Upper lobe of right lung (tissue), 1 donor: ENCODE data around the gene IL12RB2. TPM values are rescaled to one million over a fixed set of nuclear protein-coding genes. Genes with fewer than 3 reads are reported as not detected.

Source experiments
- ATAC-seq: fragments of 200-7000 bp; cut with Tn5 transposase; one replicate; pipeline ENCODE4 v1.9.1; 2020; ENCODE audit warnings: mild to moderate bottlenecking, moderate library complexity
- DNase-seq: peaks from one replicate; pipeline ENCODE4 v3.0.0-alpha.2; 2020
- H3K27ac ChIP-seq: fragments of 200-600 bp; one replicate; pipeline ENCODE4 v1.8.0; 2022
- H3K27me3 ChIP-seq: fragments of 200-600 bp; one replicate; pipeline ENCODE4 v1.8.0; 2022; ENCODE audit warnings: mild to moderate bottlenecking
- H3K36me3 ChIP-seq: fragments of 200-600 bp; one replicate; pipeline ENCODE4 v1.8.0; 2022
- H3K4me1 ChIP-seq: fragments of 200-600 bp; one replicate; pipeline ENCODE4 v1.8.0; 2022
- H3K4me3 ChIP-seq: fragments of 200-600 bp; one replicate; pipeline ENCODE4 v1.8.0; 2022; ENCODE audit warnings: mild to moderate bottlenecking
- H3K9me3 ChIP-seq: fragments of 200-600 bp; one replicate; pipeline ENCODE4 v1.8.0; 2022
- CTCF ChIP-seq: fragments of 200-600 bp; IDR thresholded peaks from one replicate; pipeline ENCODE4 v1.8.0; 2022; ENCODE audit warnings: antibody characterized with exemption
- intact Hi-C: fragments of 100-400 bp; cut with DNase I; formaldehyde crosslinking; loops from one replicate; pipeline ENCODE4 v1.11.0; 2022
- total RNA-seq: library from RNA; stranded (reverse); fragmentation: NEBNext Ultra II Directional; extraction: Animal tissue kit (Norgen Biotek cat#: 25700); gene quantifications from one replicate; pipeline ENCODE4 v1.2.1, GENCODE V29; 2021
- donor health status: DM: no; HTN: yes; CAD: no; lungs with severe emphysema.

IL12RB2 gene
- total RNA-seq, 1 donor from 2014 or later: 0.87 TPM

- Histone ChIP-seq H3K27me3 (no peaks in the 10 kb centered on the region), H3K4me3 (peak overlapping the region; percentile 78), H3K9me3 (no peaks in the 10 kb centered on the region), H3K27ac (peak overlapping the region; percentile 92), H3K4me1 (peaks cover 28% of the 10 kb centered on the region), H3K36me3 (peaks cover 21% of the 10 kb centered on the region)
- intact Hi-C loops: no loop called here
- no peak for DNase-seq
- no peak for ATAC-seq
- TF ChIP-seq CTCF: no peak
Observed at GRCh38 chr1:67429011-67429527, 121.4 kb downstream of the IL12RB2 start.

- Histone ChIP-seq H3K4me1 (peaks cover 28% of the 10 kb centered on the region), H3K9me3 (no peaks in the 10 kb centered on the region), H3K36me3 (peaks cover 15% of the 10 kb centered on the region), H3K4me3 (peak overlapping the region; percentile 78), H3K27me3 (no peaks in the 10 kb centered on the region), H3K27ac (peak overlapping the region; percentile 92)
- no peak for TF ChIP-seq CTCF
- DNase-seq (peak; percentile 73), ATAC-seq (peak; percentile 8)
- intact Hi-C loops: no loop called here
Observed at GRCh38 chr1:67429528-67430357, 122.1 kb downstream of the IL12RB2 start.

GRCh38 chr1:67430358-67431155 lies 122.9 kb downstream of the IL12RB2 start, which contains the start of gene SERBP1:
Gene SERBP1, minus strand, starts transcription at chr1:67430402. Its CDS starts 102 bp downstream, at chr1:67430300.
- H3K4me1 ChIP-seq: peaks cover 28% of the 10 kb centered on the region
- peaks cover 6% of the 10 kb centered on the region for H3K36me3 ChIP-seq
- no peaks in the 10 kb centered on the region for H3K9me3 ChIP-seq
- ATAC-seq: peak; percentile 98
- H3K27me3 ChIP-seq: no peaks in the 10 kb centered on the region
- intact Hi-C loops: no loop called here
- peak within 1 kb of the TSS; percentile 78 for H3K4me3 ChIP-seq
- DNase-seq: peak; percentile 98
- TF ChIP-seq CTCF: no peak
- peak within 1 kb of the TSS; percentile 92 for H3K27ac ChIP-seq

- intact Hi-C loops: no loop called here
- Histone ChIP-seq H3K4me3 (peak overlapping the region; percentile 78), H3K4me1 (peaks cover 22% of the 10 kb centered on the region), H3K27me3 (no peaks in the 10 kb centered on the region), H3K27ac (peak overlapping the region; percentile 92), H3K9me3 (no peaks in the 10 kb centered on the region), H3K36me3 (no peaks in the 10 kb centered on the region)
- ATAC-seq (no peak), DNase-seq (no peak)
- no peak for TF ChIP-seq CTCF
Observed at GRCh38 chr1:67431156-67431765, 123.6 kb downstream of the IL12RB2 start.

GRCh38 chr1:67431869-67432578 lies 124.4 kb downstream of the IL12RB2 start:
- Histone ChIP-seq H3K27ac (no peak overlapping the region), H3K9me3 (no peaks in the 10 kb centered on the region), H3K27me3 (no peaks in the 10 kb centered on the region), H3K4me1 (peaks cover 14% of the 10 kb centered on the region), H3K4me3 (no peak overlapping the region), H3K36me3 (no peaks in the 10 kb centered on the region)
- ATAC-seq: no peak
- TF ChIP-seq CTCF: no peak
- DNase-seq: no peak
- intact Hi-C loops: no loop called here
